ENCODE results near the gene OTULIN.

Gene OTULIN

DNA sequence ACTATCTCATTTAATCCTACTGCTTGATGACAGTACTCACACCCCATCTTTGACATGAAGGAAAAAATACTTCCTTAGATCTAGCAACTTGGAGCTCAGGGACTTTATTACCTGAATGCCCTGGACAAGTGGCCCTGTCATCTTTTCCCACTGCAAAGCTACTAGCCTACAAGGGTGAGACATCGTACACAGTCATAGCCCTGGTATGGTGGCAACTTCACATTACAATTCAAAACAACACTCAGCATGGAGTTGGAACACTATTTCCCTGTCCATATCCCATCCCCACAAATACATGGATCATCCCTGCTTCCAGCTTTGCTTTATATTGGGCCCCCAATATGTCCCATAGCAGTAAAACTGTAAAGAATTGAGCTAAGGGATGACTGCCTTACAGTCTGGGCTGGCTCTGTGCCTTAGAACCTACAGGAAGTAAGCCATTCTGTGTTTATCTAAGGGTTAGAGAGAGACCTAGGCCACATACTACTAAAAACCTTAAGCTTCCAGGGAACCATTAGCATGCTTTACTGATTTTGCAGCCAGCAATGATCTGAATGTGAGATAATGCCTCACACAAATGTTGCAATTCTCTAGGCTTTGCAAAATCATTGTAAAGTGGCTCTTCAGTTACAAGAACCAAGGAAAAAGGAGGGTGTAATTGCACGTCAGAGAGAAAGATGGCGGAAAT, 55.9 kb downstream of the OTULIN start:
- DNase-seq = no peak

DNA sequence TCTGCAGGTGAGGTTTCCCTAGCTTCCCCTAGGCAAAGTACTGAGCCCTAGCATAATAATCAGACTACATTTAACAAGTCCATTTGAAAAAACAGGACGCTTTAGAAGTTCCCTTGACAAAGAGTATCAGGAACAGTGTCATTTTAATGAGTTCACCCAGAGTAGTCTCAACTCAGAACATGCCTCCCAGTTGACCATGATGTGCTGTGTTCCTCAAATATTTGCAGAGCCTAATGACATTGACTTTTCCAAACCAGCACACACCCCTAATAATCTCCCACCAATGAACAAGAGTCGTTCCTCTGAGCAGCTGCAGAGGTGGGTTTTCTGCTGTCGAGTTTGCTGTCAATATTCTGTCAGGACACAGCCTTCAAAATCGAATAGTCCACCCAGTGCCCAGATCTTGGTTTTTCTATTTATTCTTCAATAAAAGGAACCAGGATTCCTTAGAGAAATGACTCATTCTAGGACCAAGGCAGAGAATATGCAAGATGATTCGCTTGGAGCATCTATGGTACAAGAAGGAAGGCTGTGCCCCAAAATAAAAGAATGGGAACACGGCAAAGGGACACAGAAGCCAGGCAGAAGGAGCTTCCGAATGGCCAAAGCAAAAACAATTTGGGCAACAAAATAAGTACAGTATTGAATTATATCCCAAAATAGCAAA, 57.6 kb downstream of the OTULIN start:
- no peak for DNase-seq

DNA sequence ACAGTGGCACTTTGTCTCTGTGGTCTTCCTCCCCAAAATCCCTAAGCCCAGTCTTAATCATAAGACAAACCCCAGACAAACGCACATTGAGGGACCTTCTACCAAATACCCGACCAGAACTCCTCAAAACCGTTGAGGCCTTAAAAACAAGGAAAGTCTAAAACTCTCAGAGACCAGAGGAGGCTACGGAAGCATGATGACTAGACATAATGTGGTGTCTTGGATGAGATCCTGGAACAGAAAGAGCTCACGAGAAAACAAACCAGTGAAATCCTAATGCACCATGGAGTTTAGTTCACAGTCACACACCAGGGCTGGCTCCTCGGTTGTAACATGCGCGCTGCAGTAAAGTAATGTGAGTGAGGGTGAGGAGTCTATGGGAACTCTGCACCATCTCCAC, 58.4 kb downstream of the OTULIN start:
- no peak for DNase-seq

DNA sequence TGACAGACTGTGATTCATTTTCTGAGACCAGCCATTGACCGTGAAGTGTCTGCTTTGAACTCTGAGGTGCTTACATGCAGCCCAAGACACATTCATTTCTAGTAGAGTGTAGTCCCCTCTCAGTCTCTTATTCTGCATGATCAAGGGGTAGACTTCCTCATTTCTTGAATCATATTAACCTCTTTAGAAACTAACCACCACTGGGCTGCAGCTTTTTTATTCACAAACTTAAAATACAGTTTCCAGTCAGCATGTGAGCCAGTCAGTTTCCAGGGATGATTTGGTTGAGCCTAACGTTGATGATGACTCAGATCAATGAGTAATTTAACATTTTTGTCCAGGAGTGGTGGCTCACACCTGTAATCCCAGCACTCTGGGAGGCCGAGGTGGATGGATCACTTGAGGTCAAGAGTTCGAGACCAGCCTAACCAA, 59.2 kb downstream of the OTULIN start:
- no peak for DNase-seq

DNA sequence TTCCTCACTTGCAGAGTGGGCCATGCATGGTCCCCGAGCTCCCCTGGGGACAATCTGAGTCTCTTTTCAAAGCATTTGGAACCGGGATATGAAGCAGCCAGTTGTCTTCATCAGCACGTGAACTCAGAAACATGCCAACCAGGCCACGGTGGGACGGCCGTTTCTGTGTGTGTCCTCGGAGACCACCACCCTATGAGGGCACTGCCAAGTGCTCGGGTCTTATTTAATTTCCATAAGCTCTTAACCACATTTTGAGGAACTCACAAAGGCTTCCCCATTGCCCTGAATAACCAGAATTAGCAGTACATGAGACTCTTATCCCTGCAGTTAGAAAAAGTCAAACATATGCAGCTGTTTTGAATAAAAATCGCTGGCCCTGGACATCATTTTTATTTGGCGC, 60.1 kb downstream of the OTULIN start:
- peak in 1 of 58 donors; percentile 15 for DNase-seq

DNA sequence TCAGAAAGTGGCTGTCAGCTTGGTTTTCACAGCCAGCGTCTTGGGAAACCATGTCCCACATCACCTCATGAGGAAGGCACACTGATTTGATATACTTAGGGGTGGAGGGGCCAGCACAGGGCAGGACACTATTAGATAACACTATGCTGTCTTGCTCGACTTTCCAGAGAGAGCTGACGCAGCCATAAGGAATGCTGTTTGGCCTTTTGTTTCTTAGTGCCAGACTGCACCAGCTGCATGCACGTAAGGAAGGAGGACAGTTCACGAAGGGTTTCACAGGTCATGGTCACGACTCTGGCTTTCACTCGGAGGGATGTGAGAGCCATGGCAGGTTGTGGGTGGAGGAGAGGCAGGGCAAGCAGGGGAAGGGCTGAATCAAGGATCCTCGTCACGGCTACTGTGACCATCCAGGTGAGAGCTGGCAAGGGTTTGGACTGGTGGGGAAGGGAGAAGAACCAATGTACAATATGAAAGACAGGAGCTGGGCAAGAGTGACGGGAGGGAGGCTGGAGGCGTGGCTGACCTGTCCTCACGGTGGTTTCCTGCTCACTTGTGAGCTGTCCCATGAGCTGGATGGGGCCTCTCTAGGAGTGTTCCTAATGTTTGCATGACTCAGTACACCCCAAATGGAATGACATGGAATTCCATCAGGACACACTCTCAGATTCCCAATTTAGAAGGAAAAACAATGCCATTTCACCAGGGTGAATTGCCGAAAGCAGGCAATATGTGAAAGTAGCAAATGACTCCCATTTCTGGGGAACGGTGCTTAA, 61.7 kb downstream of the OTULIN start:
- DNase-seq = no peak

DNA sequence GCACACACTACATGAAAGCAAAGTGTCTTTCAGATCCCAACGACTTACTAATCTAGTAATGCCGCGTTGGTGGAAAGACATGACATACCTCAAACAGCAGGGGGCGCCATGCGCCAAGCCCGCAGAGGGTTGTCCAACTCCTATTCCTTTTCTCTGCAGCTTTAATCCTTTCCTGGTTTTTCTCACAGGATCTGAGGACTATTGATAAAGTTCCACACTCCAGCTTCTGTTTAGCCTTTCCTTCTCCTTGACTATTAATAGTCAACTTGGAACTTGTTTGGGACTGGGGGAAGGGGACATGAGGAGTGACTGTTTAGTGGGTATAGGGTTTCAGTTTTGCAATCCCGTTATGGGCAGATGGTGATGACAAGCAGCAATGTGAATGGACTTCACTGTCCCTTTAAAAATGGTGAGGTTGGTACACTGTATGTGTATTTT, 62.9 kb downstream of the OTULIN start:
- DNase-seq = peak in 56 of 58 donors; percentile 14 to 91 (median 71)

DNA sequence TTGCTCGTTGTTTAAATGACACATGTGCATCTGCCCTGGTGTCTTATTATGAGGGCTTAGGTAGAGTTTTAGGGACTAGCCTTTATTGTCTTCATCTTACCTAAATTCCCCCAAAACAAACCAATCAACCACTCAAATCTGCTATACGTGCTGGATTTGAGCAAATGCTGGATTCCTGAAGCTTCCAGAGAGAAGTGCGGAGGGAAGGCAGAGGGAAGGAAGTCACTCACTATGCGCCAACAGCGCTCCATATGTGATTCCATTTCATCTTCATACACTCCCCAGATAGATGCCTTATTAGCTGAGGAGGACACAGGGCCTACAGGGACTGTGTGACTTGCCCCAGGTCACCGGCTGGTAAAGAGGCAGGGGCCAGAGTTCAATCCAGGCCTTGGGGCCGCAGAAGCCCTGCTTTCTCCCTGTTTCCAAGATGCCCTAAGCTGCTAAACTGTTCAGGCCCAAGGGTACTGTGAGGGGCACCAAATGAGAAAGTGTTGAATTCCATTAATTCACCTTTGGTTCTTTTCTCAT, 63.5 kb downstream of the OTULIN start:
- no peak for DNase-seq

DNA sequence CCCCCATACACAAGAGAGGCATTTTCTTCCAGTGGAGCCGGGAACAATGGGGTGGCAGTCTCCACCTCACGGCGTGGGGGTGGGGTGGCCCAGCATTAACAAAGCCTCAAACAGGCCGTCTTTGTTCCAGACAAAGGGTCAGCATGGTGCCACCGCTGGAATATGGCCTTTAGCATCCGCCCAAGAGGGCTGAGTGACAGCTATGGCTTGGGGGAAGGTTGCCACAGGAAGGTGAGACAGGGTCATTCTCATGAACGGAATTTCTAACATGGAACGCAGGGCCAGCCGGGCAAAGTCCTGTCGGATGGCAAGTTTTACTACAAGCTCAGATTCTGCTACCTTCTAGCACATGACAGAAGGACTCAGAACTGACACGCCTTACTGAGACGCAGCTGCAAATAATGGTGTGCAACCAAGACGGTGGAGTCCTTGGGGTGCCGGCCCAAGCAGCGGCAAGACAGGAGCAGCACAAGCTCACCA, 64.0 kb downstream of the OTULIN start:
- DNase-seq = peak in 51 of 58 donors; percentile 13 to 90 (median 69)

DNA sequence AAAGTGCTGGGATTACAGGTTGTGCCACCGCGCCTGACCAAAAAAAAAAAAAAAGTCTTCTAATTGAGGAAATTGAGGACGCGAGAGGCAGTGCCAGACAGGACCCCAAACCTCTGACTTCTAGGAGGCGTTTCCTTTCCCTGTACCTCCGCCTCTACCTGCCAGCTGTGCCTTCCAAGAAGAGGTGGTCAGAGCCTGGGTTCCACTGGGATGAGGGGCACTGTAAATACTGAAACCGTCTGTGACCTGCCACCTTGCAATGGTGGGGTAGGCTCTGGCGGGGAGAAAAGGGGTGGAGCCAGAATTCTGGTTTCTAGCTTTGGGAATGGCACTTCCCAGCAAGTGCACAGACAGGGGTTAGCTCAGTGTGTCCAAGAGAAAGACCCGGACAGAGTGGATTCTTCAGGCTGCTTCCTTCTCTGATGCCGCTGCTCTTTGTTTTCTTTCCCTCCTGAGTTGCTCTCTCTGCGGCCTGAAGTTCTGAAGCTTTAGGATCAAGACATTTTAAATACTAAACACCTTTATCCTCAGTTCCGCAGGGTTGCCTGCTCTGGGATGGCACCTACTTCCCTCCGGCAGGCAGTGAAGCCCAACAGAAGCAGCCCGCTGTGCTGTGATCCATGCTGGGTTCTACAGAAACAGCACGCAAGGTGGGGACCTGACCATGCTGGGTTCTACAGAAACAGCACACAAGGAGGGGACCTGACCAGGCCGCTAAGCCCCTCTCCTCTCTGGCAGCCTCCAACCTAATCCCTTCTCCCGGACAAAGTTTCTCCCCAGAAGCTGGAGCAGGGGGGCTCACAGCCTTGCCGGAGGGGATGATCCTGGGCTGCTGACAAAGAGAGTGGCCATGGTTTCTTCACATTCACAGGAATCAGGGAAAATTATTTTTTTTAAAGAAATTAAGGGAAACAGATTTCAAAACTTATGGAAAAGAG, 65.2 kb downstream of the OTULIN start:
- no peak for DNase-seq

DNA sequence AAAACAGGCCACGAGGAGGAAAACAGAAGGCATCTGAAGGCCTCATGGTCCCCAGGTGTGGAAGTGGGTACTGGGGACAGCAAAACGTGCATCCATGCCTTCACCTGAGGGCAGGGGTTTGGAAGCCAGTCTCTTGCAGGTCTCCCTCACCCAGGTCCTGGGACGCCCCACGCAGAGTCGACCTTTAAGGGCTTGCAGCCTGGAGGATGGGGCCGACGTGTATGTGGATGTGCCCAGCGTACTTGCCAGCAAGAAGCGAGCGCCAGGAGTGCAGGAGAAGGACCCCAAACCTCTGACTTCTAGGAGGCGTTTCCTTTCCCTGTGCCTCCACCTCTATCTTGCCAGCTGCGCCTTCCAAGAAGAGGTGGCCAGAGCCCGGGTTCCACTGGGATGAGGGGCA, 65.9 kb downstream of the OTULIN start:
- DNase-seq = no peak

DNA sequence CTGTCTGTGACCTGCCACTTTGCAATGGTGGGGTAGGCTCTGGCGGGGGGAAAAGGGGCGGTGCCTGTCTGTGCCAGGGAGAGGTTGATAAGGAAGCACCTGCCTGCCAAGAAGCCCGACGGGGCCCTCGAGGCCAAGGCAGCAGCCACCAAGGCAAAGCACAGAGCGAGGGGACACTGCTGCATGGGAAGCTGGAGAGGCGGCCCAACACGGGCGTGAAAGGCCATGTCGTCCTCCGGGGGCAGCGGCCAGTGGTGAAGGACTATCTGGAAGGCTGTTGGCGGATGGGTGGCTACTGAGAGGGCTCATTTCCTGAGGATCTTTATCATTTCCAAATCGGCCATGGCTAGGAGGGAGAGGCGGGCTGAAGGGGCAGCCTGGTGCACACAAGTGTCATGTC, 66.4 kb downstream of the OTULIN start:
- DNase-seq = no peak

DNA sequence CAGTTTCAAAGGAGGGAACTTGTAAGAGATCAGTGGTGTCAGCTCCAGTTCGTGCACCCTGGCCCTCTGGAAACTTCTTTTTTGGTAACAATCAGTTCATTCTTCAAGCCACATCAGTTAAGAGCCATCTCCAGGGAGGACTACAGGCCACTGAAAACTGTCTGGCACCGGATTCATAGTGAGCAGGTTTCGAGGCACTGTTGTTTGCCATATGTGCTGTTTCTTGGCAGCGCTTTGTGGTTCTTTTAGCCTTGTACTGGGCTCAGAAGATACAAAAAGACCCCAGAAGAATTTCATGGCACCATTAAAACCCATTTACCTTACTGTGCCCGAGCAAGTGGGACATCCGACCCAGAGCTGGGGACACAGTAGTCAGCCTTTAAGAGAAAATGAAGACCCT, 68.5 kb downstream of the OTULIN start:
- DNase-seq = no peak

DNA sequence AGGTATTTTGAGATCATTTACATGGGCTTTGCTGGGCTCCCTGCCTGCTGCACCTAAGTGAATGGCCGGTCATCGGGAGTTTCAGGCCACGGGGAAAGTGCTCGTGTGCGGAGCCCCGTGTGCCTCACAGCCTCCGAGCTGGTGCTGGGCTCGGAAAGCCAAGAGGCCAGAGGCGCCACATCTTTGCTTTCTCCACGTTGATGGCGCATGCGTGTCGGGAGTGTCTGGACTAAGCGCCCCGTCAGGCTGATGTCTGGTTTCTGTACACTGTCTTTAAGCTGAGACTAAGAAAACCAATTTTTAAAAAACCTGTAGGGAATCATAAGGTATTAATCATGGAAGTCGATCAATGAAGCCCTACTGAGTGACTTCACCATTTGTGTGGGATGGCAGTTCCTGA, 69.1 kb downstream of the OTULIN start:
- DNase-seq = no peak

DNA sequence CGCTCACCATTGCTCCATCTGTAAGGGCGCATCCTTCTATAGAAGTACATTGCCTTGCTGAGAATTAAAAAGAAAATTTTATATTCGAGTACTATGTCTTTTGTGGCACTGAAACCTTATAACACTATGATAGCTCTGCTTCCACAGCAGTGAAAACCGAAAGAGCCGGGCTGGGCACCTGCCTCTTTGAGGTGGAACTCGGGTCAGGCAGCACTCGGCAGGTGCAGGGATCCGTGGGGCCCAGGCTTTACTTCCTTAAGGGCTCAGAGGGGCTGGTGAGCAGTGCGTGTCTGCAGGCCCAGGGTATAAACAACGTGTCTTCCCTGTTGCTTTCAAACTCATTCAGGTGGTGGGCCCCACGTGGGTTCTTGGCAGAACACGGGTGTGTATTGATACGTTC, 69.9 kb downstream of the OTULIN start:
- DNase-seq = no peak

DNA sequence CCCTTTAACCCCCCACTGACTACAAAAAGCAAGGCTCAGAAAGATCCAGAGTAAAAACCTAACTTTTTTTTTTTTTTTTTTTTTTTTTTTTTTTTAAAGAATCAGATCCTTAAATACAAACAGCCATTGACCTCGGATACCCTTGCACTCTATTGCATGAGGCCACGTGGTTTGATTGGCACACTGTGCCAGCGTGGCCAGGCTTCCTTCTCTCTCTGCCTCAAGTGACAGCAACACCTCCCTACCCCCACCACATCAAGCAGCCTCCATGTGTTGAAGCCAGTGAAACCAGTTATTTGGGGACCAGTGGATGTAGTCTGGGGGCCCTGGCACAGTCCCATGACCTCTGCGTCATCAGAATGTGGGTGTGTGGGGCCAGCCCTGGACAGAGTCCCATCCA, 71.4 kb downstream of the OTULIN start:
- peak in 3 of 58 donors; percentile 14 to 41 (median 19) for DNase-seq

DNA sequence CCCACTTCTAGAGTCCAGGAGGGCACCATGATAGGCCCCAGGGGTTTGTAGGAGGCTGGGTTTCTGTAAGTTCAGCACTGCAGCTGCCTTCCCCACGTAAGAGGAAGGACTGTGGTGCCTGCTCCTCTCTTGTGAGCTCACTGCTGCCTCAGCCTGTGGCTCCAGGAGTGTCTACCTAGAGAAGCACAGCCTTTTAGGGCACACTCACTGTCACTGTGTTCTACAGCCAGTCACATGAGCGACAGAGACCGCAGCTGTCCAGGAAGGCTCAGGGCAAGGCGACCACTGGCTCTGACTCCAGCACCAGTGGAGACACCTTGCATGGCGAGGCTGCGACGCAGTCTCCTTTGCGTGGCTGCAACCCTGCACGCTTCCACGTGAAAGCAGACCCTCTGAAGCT, 72.8 kb downstream of the OTULIN start:
- no peak for DNase-seq

DNA sequence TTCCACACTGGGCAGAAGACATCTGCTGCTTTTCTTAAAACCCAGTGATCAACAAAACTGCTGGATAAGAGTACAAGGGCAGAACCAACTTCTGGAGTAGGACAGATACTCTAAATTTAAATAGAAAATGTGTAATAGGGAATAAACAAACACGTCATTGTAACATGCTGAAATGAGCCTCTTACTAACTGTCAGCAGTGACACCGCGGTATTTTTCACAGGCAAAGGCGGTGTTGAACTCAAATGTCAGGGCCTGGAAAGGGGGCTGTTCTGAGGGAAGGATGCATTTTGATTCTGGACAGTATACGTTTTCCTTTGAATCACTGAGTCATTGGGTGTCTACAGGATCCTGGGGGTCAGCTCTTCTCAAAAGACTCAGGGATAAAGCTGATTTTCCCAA, 73.5 kb downstream of the OTULIN start:
- DNase-seq = no peak

DNA sequence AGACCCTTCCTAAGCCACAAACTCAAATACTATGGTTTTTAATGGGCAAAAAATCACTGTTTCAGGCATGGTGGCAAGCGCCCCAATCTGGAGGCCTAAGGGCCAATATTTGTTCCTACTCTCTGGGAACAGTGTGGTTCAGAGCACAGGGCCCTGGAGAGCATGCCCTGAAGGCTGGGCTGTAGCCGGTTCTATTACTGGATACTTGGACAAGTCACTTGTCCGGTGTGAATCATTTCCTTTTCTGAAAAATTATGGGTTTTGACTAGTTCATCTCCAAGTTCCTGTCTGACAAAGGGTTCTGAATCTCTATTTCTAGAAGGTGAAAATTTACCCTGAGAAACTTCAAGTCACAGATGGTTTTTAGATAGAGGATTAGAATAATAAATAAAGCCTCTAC, 75.0 kb downstream of the OTULIN start:
- no peak for DNase-seq

DNA sequence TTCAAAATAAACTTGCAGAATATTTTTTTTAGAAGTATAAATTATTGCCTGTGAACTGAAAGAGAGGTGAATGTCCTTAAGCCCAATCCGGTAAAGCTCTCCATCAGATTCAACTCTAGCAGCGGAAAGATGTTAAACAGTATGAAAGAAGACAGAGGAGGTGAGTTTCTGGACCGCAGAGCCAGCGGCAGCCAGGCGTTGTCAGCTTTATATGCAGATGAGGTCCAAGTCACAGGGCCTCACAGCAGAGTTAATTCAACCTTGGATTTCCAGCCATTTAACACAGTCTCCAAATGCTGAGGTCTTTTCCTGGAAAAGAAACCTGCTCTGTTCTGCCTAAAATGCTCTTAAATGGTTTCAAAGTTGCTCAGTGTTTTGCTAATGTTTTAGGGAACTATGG, 75.5 kb downstream of the OTULIN start:
- DNase-seq = no peak

DNA sequence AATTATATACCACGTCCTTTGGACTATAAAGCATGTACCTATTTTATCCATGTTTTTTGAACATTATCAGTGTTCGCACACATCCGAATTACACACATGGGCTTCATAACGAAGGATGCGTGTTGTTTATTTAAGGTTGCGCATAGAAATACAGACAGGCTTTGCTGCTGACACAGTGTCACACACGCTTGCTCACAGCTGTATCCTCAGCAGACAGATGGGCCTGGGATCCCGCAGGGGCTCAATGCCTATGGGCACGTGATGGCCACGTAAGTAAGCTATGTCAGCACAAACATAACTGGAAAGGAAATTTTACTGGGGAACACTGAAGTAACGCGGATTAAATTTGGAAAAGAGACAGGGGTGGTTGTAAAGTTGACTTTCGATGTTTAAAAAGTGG, 76.6 kb downstream of the OTULIN start:
- DNase-seq = no peak
